Measurements from ENCODE around the gene ACAD8. TPM values are rescaled to one million over a fixed set of nuclear protein-coding genes. Genes with fewer than 3 reads are reported as not detected.
A peak's percentile ranks its signal among the peaks of the same experiment; 100 is the strongest.
"Not testable (repeated sequence)": the region's sequence is repeated elsewhere in the genome, so short reads cannot be mapped to it uniquely, and the experiment has no call there.

The ACAD8 gene
- total RNA-seq, 1 donor from 2014 or later = 17.9 TPM

GRCh38 chr11:134250246-134250645 is 3.1 kb upstream of the ACAD8 start:
- FAIRE-seq = no peak
- TF ChIP-seq CTCF (IDR thresholded peaks at IDR 0.05; ENCODE audit: insufficient read depth, low read length, severe bottlenecking) = no peak
- DNase-seq (ENCODE audit: low read depth) = no peak
- peaks cover 12% of the 10 kb centered on the region for H3K36me3 ChIP-seq (ENCODE audit: control insufficient read depth, insufficient read depth, low read length)
- H3K27me3 ChIP-seq (ENCODE audit: control insufficient read depth, insufficient read depth, low read length) = no peaks in the 10 kb centered on the region
- no peak overlapping the region for H3K4me3 ChIP-seq (ENCODE audit: low read depth, low read length)

- no peak for DNase-seq (ENCODE audit: low read depth)
- no peak for FAIRE-seq
- Histone ChIP-seq H3K27me3 (ENCODE audit: control insufficient read depth, insufficient read depth, low read length) (no peaks in the 10 kb centered on the region), H3K4me3 (ENCODE audit: low read depth, low read length) (no peak overlapping the region), H3K36me3 (ENCODE audit: control insufficient read depth, insufficient read depth, low read length) (peaks cover 11% of the 10 kb centered on the region)
- TF ChIP-seq CTCF (IDR thresholded peaks at IDR 0.05; ENCODE audit: insufficient read depth, low read length, severe bottlenecking) = no peak
Measured at GRCh38 chr11:134250675-134251074, 2.7 kb upstream of the ACAD8 start.

GRCh38 chr11:134252346-134253187 is 801 bp upstream of the ACAD8 start:
- no peak for FAIRE-seq
- Histone ChIP-seq H3K4me3 (ENCODE audit: low read depth, low read length) (peak overlapping the region; percentile 70), H3K36me3 (ENCODE audit: control insufficient read depth, insufficient read depth, low read length) (peaks cover 14% of the 10 kb centered on the region), H3K27me3 (ENCODE audit: control insufficient read depth, insufficient read depth, low read length) (no peaks in the 10 kb centered on the region)
- DNase-seq (ENCODE audit: low read depth) = no peak
- no peak for TF ChIP-seq CTCF (IDR thresholded peaks at IDR 0.05; ENCODE audit: insufficient read depth, low read length, severe bottlenecking)

- Histone ChIP-seq H3K36me3 (ENCODE audit: control insufficient read depth, insufficient read depth, low read length) (peaks cover 10% of the 10 kb centered on the region), H3K27me3 (ENCODE audit: control insufficient read depth, insufficient read depth, low read length) (no peaks in the 10 kb centered on the region), H3K4me3 (ENCODE audit: low read depth, low read length) (peak overlapping the region; percentile 70)
- TF ChIP-seq CTCF (IDR thresholded peaks at IDR 0.05; ENCODE audit: insufficient read depth, low read length, severe bottlenecking) = no peak
- FAIRE-seq (no peak), DNase-seq (ENCODE audit: low read depth) (no peak)
Measured at GRCh38 chr11:134254433-134255183, 1.2 kb downstream of the ACAD8 start.

- FAIRE-seq; DNase-seq (ENCODE audit: low read depth): not testable (repeated sequence)
- H3K36me3 ChIP-seq (ENCODE audit: control insufficient read depth, insufficient read depth, low read length) = peaks cover 12% of the 10 kb centered on the region
Measured at GRCh38 chr11:134255184-134255561, 1.8 kb downstream of the ACAD8 start.

GRCh38 chr11:134257101-134257500 is 3.7 kb downstream of the ACAD8 start:
- peaks cover 15% of the 10 kb centered on the region for H3K36me3 ChIP-seq (ENCODE audit: control insufficient read depth, insufficient read depth, low read length)
- TF ChIP-seq CTCF (IDR thresholded peaks at IDR 0.05; ENCODE audit: insufficient read depth, low read length, severe bottlenecking) = no peak
- DNase-seq (ENCODE audit: low read depth) (no peak), FAIRE-seq (no peak)
- H3K27me3 ChIP-seq (ENCODE audit: control insufficient read depth, insufficient read depth, low read length) = no peaks in the 10 kb centered on the region
- H3K4me3 ChIP-seq (ENCODE audit: low read depth, low read length) = no peak overlapping the region

More at GRCh38 chr11:134255184-134255561, 1.8 kb downstream of the ACAD8 start:
- H3K4me3 ChIP-seq (ENCODE audit: low read depth, low read length); H3K27me3 ChIP-seq (ENCODE audit: control insufficient read depth, insufficient read depth, low read length): not testable (repeated sequence)
